ENCODE measurements around the gene ZNF597.

GRCh38 chr16:3467182-3467581, 23.9 kb upstream of the ZNF597 start:
- no peak for TF ChIP-seq CTCF (IDR thresholded peaks at IDR 0.05)
- TF ChIP-seq MAX (CRISPR knock-in tag; IDR thresholded peaks at IDR 0.05): no peak
- TF ChIP-seq ZNF512 (CRISPR knock-in tag; IDR thresholded peaks at IDR 0.05; ENCODE audit: borderline replicate concordance): no peak
- no peak for TF ChIP-seq TP53 (CRISPR knock-in tag; IDR thresholded peaks at IDR 0.05)
- TF ChIP-seq GABPB1 (CRISPR knock-in tag; IDR thresholded peaks at IDR 0.05): no peak
- no peak for TF ChIP-seq ETV6 (CRISPR knock-in tag; IDR thresholded peaks at IDR 0.05)
- TF ChIP-seq PREB (CRISPR knock-in tag; IDR thresholded peaks at IDR 0.05; ENCODE audit: borderline replicate concordance): no peak
- TF ChIP-seq JUN (CRISPR knock-in tag; IDR thresholded peaks at IDR 0.05): no peak
- TF ChIP-seq ELF4 (CRISPR knock-in tag; IDR thresholded peaks at IDR 0.05; ENCODE audit: low read depth): no peak
- no peak for TF ChIP-seq ATF6 (CRISPR knock-in tag; IDR thresholded peaks at IDR 0.05)
- TF ChIP-seq USF1 (CRISPR knock-in tag; IDR thresholded peaks at IDR 0.05): no peak
- no peak for TF ChIP-seq NR2C2 (CRISPR knock-in tag; IDR thresholded peaks at IDR 0.05)

All from WTC11 (cell line).